Measurements from ENCODE around the gene NUAK2.
A peak's percentile ranks its signal among the peaks of the same experiment; 100 is the strongest.

Gene NUAK2

GRCh38 chr1:205270764-205271163, 50.8 kb downstream of the NUAK2 start:
- DNase-seq: peak; percentile 72

GRCh38 chr1:205270271-205270670, 51.3 kb downstream of the NUAK2 start:
- no peak for DNase-seq

- DNase-seq: no peak
Observed at GRCh38 chr1:205269711-205270110, 51.8 kb downstream of the NUAK2 start.

- DNase-seq: no peak
Observed at GRCh38 chr1:205268846-205269680, 52.5 kb downstream of the NUAK2 start.

GRCh38 chr1:205267306-205267902, 54.1 kb downstream of the NUAK2 start:
- no peak for DNase-seq

- DNase-seq: no peak
Observed at GRCh38 chr1:205266611-205267305, 54.8 kb downstream of the NUAK2 start.

GRCh38 chr1:205263580-205264190, 57.9 kb downstream of the NUAK2 start:
- peak; percentile 91 for DNase-seq

- DNase-seq: peak; percentile 73
Observed at GRCh38 chr1:205262731-205263171, 58.8 kb downstream of the NUAK2 start.

- DNase-seq: peak; percentile 78
Observed at GRCh38 chr1:205261946-205262691, 59.4 kb downstream of the NUAK2 start.

GRCh38 chr1:205260948-205261732, 60.4 kb downstream of the NUAK2 start:
- DNase-seq: peak; percentile 69

GRCh38 chr1:205259998-205260397, 61.5 kb downstream of the NUAK2 start:
- no peak for DNase-seq

GRCh38 chr1:205259324-205259832, 62.2 kb downstream of the NUAK2 start:
- DNase-seq: no peak

GRCh38 chr1:205258719-205259118, 62.8 kb downstream of the NUAK2 start:
- no peak for DNase-seq

GRCh38 chr1:205258261-205258691, 63.3 kb downstream of the NUAK2 start:
- DNase-seq: peak; percentile 31

- DNase-seq: no peak
Observed at GRCh38 chr1:205257735-205258134, 63.8 kb downstream of the NUAK2 start.

GRCh38 chr1:205256951-205257625, 64.5 kb downstream of the NUAK2 start:
- DNase-seq: no peak

- DNase-seq: peak; percentile 57
Observed at GRCh38 chr1:205255941-205256780, 65.4 kb downstream of the NUAK2 start.
